ENCODE measurements around the gene ABCG8. TPM values are rescaled to one million over a fixed set of nuclear protein-coding genes. Genes with fewer than 3 reads are reported as not detected.

ABCG8 gene
- total and polyA plus RNA-seq, 2 donors (not counting 1 experiment from before 2014, with no cell fraction given) = not detected

GRCh38 chr2:43822839-43823238 lies 15.9 kb upstream of the ABCG8 start:
- 82% methylated on average over 5 of the region's 7 CpGs for whole genome bisulfite sequencing (ENCODE audit: insufficient coverage)
- H3K9me3 ChIP-seq (ENCODE audit: control extremely low read depth in 1 of 3, control insufficient read depth in 2 of 3, insufficient read depth in 1 of 3, low read length in 2 of 3) = no peaks in the 10 kb centered on the region
- Mint-ChIP-seq H3K9me3 (ENCODE audit: insufficient read depth) (no peaks in the 10 kb centered on the region), H3K27ac (no peak overlapping the region), H3K4me1 (peaks cover 2% of the 10 kb centered on the region), H3K4me3 (no peak overlapping the region), H3K27me3 (peaks cover 35% of the 10 kb centered on the region)
- peaks cover 0 to 12% (median 4%) of the 10 kb centered on the region in 4 experiments for H3K27me3 ChIP-seq (replicated peaks in 1 of 4; ENCODE audit: control extremely low read depth in 1 of 4, control insufficient read depth in 3 of 4, insufficient read depth in 4 of 4, low read length in 3 of 4)
- intact Hi-C loops (cut with micrococcal nuclease) = no loop called here
- ATAC-seq (ENCODE audit: low read depth) (no peak), DNase-seq (no peak)
- no peaks in the 10 kb centered on the region for H3K36me3 ChIP-seq (replicated peaks in 1 of 2; ENCODE audit: control extremely low read depth in 1 of 2, control insufficient read depth in 1 of 2, extremely low read depth in 1 of 2, insufficient read depth in 2 of 2, low read length in 1 of 2)
- CTCF ChIA-PET = no interaction called here
- H3K4me3 ChIP-seq (ENCODE audit: control extremely low read depth in 1 of 5, extremely low read depth in 1 of 5, insufficient read depth in 1 of 5, low read depth in 2 of 5, low read length in 4 of 5) = no peak overlapping the region
- no peaks in the 10 kb centered on the region for H3K4me1 ChIP-seq (ENCODE audit: control insufficient read depth in 2 of 2, insufficient read depth in 2 of 2, low read length in 2 of 2)
- H3K79me2 ChIP-seq (ENCODE audit: control insufficient read depth, insufficient read depth, low read length) = no peaks in the 10 kb centered on the region
- no peak overlapping the region for H2AFZ ChIP-seq (ENCODE audit: insufficient read depth, low read depth, low read length, poor library complexity, severe bottlenecking)
- POLR2A ChIA-PET = no interaction called here
- no peak overlapping the region for H3K4me2 ChIP-seq (replicated peaks; ENCODE audit: low read depth, low read length, poor library complexity, severe bottlenecking)
- TF ChIP-seq CTCF (IDR thresholded peaks at IDR 0.05) (no peak), EZH2 (IDR thresholded peaks at IDR 0.05; ENCODE audit: borderline replicate concordance, insufficient read depth, low read depth, low read length, poor library complexity, severe bottlenecking) (no peak)
- H3K9ac ChIP-seq (ENCODE audit: low read length) = no peak overlapping the region
- H4K20me1 ChIP-seq (ENCODE audit: control insufficient read depth, insufficient read depth, low read length, poor library complexity, severe bottlenecking) = no peaks in the 10 kb centered on the region
- no peak overlapping the region for H3K27ac ChIP-seq (ENCODE audit: low read length in 2 of 2)

DNA sequence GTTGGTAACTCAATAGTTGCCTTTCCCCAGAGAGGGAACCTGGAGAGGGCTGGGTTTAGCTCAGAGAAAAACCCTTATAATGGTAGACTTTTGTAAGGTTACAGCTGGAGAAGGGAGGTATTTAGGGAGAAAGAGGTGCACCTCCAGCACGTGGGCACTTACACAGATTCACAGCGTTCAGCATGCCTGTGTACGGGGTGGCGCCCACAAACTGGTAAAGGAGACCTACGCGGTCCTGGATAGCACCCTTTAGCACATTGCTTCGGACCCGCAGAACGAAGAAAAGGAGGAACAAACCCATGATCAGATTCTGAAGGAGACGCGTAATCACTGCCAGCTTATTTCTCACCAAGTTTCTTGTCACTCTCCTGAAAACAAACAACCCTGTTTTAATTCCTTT lies 15.0 kb upstream of the ABCG8 start:
- Histone ChIP-seq H3K36me3 (replicated peaks in 1 of 2; ENCODE audit: control extremely low read depth in 1 of 2, control insufficient read depth in 1 of 2, extremely low read depth in 1 of 2, insufficient read depth in 2 of 2, low read length in 1 of 2) (no peaks in the 10 kb centered on the region), H3K9ac (ENCODE audit: low read length) (no peak overlapping the region), H3K9me3 (ENCODE audit: control extremely low read depth in 1 of 3, control insufficient read depth in 2 of 3, insufficient read depth in 1 of 3, low read length in 2 of 3) (no peaks in the 10 kb centered on the region), H4K20me1 (ENCODE audit: control insufficient read depth, insufficient read depth, low read length, poor library complexity, severe bottlenecking) (no peaks in the 10 kb centered on the region), H2AFZ (ENCODE audit: insufficient read depth, low read depth, low read length, poor library complexity, severe bottlenecking) (no peak overlapping the region), H3K4me3 (ENCODE audit: control extremely low read depth in 1 of 5, extremely low read depth in 1 of 5, insufficient read depth in 1 of 5, low read depth in 2 of 5, low read length in 4 of 5) (no peak overlapping the region), H3K4me1 (ENCODE audit: control insufficient read depth in 2 of 2, insufficient read depth in 2 of 2, low read length in 2 of 2) (no peaks in the 10 kb centered on the region), H3K27ac (ENCODE audit: low read length in 2 of 2) (no peak overlapping the region), H3K4me2 (replicated peaks; ENCODE audit: low read depth, low read length, poor library complexity, severe bottlenecking) (no peak overlapping the region), H3K27me3 (replicated peaks in 1 of 4; ENCODE audit: control extremely low read depth in 1 of 4, control insufficient read depth in 3 of 4, insufficient read depth in 4 of 4, low read length in 3 of 4) (peaks cover 0 to 12% (median 4%) of the 10 kb centered on the region in 4 experiments), H3K79me2 (ENCODE audit: control insufficient read depth, insufficient read depth, low read length) (no peaks in the 10 kb centered on the region)
- Mint-ChIP-seq H3K27me3 (peaks cover 35% of the 10 kb centered on the region), H3K27ac (no peak overlapping the region), H3K9me3 (ENCODE audit: insufficient read depth) (no peaks in the 10 kb centered on the region), H3K4me1 (no peaks in the 10 kb centered on the region), H3K4me3 (no peak overlapping the region)
- ATAC-seq (ENCODE audit: low read depth) (no peak), DNase-seq (no peak)
- CTCF ChIA-PET = no interaction called here
- POLR2A ChIA-PET = no interaction called here
- WGBS (ENCODE audit: insufficient coverage) = 96% methylated on average over 9 of the region's 11 CpGs
- TF ChIP-seq EZH2 (IDR thresholded peaks at IDR 0.05; ENCODE audit: borderline replicate concordance, insufficient read depth, low read depth, low read length, poor library complexity, severe bottlenecking) (no peak), CTCF (IDR thresholded peaks at IDR 0.05) (no peak)
- intact Hi-C loops (cut with micrococcal nuclease) = no loop called here

Measured in B cell (primary cell).